ENCODE measurements around the gene MZF1.
"Not testable (repeated sequence)": the region's sequence is repeated elsewhere in the genome, so short reads cannot be mapped to it uniquely, and the experiment has no call there.

The MZF1 gene

DNA sequence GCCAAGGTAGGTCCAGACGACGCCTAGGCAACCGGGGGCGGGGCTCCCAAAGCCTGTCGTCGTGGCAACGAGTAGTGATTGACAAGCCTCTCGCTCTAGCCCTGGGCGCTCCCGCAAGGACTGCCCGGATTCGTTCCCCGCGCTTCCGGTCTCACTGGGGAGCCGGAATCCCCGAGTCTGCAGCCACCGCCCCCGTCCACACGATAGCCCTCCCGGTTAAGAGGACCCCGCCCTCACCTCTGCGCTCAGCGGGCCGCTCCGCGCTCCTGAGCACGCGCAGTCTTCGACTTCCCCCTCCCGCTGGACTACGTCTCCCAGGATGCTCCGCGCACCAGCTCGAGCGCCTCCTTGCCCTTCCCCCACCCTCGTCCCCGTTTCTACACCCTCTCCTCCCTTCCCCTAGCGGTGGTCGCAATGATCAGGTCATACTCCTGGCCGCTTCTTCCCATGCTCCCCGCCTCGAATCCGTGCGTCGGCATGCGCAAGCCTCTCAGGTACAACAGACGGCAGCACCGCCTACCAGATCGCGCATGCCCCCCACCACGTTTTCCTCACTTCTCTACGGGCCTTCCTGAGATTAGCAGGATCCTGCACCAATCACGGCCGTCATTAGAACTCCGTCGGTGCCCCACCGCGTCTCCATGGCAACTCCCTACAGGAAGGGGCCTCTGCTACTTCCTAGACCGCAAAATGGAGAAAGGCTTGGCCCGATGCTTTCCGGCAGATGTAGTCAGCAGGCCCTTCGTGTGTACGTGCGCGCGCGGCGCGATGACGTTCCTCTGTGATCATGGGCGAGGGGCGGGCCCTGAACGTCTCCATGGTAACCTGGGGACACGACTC is at the start of gene MZF1:
Gene MZF1, minus strand, starts transcription at position 518 of the 840 bp plus-strand sequence. CDS start 1,946 bp downstream, outside the sequence.
- DNase-seq (ENCODE audit: low read depth in 3 of 3), result peak; percentile 99

DNA sequence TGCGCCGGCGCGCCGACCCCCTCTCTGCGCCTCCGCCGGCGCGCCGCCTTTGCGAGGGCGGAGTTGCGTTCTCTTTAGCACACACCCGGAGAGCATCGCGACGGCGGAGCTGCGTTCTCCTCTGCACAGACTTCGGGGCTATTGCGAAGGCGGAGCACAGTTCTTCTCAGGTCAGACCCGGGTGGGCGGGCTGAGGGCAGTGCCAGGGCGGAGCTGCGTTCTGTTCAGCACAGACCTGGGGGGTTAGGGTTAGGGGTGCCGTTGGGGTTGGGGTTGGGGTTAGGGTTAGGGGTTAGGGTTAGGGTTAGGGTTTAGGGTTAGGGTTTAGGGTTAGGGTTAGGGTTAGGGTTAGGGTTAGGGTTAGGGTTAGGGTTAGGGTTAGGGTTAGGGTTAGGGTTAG is 34.1 kb upstream of the MZF1 start:
- DNase-seq (ENCODE audit: low read depth in 3 of 3), result not testable (repeated sequence)

DNA sequence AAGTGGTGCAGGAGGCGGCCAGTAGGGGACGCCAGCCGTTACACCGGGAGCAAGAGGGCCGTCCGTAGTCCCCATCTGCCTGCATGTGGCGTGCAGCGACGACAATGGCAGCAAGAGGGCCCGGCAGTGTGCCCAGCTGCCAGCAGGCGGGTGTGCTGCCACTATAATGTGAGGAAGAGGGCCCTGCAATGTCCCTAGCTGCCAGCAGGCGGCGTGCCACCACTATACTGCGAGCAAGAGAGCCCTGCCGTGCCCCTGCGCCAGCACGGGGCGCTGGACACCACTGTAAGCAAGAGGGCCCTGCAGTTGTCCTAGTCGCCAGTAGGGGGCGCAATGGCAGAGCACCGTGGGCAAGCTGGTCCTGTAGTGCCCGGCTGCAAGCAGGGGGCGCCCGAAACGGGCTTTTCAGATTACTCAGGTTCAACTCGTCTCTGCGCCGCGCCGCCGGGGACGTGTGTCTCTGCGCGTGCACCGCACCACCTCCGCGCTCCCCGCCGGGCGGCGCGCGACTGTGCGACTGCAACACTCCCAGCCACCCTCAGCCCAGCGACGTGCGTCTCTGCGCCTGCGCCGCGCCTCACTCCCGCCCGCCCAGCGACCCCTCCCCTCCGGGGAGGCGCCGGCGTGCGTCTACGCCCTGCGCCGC is 33.2 kb upstream of the MZF1 start:
- not testable (repeated sequence) for DNase-seq (ENCODE audit: low read depth in 3 of 3)

DNA sequence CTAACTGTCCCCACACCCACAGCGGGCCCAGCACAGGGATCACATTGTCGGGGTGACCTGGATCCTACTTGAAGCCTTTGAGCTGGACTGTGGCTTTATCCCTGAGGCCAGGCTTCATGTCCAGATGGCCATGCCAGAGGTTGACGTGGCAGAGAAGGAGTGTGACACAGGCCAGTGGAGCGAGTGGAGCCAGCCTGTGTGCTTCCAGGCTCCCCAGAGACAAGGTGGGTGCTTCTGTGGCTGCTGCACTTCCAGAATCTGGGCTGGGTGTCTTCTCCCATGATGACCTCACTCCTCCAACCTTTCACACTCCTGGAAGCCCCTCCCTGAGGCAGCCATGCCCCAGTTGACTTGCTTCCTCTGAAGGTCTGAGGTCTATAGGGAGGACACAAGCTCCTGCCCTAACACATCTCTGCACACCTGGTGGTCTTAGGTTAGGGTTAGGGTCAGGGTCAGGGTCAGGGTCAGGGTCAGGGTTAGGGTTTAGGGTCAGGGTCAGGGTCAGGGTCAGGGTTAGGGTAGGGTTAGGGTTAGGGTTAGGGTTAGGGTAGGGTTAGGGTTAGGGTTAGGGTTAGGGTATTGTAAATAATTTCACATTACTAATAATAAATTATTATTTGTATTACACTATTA is 13.1 kb upstream of the MZF1 start:
- DNase-seq (ENCODE audit: low read depth in 3 of 3), result no peak

DNA sequence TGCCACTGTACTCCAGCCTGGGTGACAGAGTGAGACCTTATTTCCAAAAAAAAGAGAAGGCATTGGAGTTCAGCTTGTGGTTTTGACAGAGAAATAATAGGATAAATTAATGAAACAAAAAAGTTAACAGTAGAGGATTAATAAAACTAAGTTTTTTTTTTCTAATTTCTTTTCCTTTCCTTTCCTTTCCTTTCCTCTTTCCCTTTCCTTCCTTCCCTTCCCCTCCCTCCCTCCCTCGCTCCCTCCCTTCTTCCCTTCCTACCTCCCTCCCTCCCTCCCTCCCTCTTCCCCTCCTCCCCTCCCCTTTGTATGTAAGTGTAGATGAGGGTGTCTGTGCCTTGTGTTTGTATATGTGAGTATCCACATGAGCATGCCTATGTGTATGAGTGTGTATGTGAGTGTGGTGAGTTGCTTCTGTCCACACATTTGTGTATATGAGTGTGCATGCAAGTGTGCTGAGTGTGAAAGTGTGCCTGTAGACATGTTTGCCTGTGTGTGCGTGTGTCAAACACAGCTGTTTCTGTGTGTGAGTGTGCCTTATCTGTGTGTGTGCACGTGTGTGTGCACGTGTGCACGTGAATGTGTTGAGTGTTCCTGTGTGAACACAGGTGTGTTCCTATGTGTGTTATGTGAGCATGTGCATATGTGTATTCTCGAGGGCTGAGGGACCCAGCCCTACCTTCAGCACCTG is 12.5 kb upstream of the MZF1 start:
- no peak for DNase-seq (ENCODE audit: low read depth in 3 of 3)

DNA sequence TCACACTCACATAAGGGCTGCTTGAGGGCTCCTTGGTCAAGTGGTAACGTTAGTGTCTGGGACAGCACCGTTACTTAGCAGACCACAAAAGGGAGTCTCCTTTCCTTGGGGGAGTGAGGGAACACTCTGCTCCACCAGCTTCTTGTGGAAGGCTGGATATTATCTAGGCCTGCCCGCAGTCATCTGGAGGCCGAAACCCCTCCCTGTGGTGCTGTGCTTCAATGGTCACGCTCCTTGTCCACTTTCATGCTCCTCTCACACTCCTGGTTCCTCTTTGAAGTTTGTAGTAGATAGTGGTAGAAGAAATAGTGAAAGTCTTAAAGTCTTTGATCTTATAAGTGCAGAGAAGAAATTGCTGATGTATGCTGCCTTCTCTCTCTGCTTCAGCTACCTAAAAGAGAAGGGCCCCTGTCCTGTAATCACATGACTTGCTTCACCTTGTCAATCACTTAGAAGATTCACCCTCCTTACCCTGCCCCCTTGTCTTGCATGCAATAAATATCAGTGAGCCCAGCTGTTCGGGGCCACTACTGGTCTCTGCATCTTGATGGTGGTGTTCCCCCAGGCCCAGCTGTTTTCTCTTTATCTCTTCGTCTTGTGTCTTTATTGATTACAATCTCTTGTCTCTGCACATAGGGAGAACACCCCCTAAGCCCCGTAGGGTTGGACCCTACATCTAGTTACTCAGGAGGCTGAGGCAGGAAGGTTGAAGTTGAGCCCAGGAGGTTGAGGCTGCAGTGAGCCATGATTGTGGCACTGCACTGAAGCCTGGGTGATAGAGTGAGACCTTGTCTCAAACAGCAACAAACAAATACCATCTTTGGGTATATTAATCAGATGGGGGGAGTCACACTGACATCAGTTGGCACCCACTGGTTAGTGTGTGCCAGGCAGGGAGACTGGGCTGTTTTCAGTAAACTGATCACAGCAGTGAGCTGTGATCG is 11.6 kb upstream of the MZF1 start:
- no peak for DNase-seq (ENCODE audit: low read depth in 3 of 3)

DNA sequence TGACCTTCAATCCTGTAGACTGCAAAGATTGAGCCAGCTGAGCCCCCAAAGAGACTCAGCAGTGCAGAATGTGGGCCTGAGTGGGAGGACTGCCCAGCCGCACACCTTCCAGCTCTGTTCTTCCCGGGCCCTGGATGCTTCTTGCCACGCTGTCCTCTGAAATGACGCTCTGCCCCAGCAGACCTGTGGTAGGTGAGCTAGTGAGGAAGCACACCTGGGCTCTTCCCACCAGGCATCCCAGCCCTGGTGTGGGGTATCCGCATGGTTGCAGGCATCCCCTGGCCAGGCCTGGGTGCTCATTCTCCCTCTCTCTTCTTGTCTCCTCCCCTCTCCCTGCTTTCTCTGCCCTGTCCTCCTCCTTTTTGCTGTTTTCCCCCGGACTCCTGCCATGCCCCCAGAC is 9.8 kb upstream of the MZF1 start:
- no peak for DNase-seq (ENCODE audit: low read depth in 3 of 3)

DNA sequence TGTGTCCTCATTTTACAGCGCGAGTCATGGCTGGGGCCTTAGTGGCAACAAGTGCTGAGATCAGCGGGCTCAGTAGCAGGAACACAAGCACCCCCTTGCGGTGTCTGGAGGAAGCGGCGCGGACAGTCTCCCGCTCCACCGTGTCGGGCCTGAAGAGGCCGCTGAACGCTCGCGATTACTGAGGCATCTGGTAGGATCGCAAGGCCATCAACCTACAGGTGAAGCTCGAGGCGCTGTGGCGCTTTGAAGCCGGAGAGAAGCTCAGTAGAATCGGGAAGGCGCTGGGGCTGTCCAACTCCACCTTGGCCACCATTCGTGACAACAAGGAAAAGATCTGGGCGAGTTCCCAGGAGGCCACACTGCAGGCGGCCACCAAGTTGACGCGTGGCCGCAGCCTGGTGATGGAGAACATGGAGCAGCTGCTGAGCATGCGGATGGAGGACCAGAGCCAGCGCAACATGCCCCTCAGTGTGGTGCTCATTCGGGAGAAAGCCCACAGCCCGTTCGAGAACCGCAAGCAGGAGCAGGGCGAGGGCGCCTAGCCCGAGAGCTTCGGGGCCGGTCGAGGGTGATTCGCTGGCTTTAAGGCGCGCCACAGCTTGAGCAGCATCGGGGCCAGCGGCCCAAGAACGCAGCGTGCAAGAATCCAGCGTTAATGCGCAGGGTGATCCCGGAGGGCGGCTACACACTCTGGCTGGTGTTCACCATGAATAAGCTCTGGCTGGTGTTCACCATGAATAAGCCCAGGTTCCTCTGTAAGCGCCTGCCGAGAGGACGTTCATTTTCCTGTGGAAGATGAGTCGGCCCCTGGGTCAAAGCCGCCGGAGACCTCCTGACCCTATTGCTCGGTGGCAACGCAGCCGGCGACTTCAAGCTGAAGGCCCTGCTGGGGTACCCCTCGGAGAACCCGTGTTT is 8.3 kb upstream of the MZF1 start:
- peak; percentile 82 to 85 (median 83) for DNase-seq (ENCODE audit: low read depth in 3 of 3)

DNA sequence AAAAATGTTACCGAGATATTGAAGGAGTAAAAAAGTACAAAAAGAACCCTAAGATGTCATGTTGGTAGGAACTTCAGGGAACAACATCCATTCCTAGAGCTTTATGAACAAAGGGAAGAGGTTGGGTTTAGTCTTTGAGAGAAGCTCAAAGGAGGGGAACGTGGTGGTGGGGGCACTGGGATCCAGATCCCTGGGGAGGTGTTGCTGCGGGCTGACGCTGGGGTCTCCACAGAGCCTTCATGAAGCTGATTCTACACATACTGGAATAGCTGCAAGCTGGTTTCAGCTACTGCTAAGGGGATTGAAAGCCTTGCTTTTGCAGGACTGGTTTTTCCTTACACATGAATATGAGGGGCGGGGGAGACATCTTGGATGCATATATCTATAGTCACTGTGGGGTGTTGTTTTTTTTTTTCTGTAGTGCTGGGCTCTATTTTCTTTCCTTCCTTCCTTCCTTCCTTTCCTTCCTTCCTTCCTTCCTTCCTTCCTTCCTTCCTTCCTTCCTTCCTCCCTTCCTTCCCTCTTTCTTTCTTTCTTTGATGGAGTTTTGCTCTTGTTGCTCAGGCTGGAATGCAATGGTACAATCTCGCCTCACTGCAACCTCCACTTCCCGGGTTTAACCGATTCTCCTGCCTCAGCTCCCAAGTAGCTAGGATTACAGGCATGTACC is 6.5 kb upstream of the MZF1 start:
- no peak for DNase-seq (ENCODE audit: low read depth in 3 of 3)

DNA sequence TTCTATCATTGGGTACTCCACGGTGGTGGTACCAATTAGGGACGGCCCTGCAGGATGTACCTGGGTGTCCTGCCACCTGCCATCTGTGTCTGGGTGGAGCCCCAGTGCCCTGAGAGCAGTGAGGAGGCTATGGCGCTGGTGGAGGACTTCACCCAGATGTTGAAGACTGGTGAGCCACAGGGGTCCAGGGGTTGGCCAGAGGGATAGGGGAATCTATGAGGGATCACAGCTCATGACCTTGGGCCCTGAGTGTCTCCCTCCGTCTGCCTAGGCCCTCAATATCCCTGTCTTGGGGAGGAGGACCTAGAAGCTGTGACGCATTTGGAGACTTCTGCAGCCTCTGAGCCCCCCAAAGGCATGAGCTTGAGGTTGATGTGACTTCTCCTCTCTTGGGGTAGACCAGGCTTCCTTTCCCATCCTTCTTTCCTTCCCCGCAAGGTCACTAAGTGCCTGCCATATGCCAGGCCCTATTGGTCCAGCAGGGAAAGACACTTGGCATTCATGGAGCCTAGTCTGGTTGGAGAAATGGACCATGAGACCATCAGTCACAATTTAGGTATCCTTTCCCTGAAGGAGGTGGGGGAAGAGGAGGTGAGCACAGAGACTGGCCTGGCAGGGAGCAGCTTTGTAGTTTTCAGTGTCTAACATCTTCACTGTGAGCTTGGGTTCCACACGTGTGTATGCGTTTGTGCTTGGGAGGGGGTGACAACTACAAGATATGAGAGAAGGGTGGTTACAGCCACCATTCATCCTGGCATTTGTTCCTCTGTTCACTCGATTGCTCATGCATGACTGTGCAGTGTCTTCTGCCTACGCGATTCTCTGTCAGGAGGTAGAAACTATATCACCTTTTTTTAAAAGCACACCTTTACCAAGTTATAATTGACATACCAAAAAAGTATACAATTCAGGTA is 5.1 kb upstream of the MZF1 start:
- no peak for DNase-seq (ENCODE audit: low read depth in 3 of 3)

DNA sequence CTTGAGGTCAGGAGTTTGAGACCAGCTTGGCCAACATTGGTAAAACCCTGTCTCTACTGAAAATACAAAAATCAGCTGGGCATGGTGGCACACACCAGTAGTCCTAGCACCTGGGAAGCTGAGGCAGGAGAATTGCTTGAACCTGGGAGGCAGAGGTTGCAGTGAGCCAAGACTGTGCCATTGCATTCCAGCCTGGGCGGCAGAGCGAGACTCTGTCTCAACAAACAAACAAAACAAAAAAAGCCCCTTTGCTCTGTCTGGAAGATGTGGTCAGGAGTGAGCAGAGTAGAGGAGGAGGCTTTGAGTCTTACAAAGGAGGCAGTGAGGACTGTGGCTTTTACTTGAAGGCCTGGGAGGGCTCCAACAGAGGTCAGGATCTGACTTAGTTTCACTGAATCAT is 4.4 kb upstream of the MZF1 start:
- not testable (repeated sequence) for DNase-seq (ENCODE audit: low read depth in 3 of 3)

DNA sequence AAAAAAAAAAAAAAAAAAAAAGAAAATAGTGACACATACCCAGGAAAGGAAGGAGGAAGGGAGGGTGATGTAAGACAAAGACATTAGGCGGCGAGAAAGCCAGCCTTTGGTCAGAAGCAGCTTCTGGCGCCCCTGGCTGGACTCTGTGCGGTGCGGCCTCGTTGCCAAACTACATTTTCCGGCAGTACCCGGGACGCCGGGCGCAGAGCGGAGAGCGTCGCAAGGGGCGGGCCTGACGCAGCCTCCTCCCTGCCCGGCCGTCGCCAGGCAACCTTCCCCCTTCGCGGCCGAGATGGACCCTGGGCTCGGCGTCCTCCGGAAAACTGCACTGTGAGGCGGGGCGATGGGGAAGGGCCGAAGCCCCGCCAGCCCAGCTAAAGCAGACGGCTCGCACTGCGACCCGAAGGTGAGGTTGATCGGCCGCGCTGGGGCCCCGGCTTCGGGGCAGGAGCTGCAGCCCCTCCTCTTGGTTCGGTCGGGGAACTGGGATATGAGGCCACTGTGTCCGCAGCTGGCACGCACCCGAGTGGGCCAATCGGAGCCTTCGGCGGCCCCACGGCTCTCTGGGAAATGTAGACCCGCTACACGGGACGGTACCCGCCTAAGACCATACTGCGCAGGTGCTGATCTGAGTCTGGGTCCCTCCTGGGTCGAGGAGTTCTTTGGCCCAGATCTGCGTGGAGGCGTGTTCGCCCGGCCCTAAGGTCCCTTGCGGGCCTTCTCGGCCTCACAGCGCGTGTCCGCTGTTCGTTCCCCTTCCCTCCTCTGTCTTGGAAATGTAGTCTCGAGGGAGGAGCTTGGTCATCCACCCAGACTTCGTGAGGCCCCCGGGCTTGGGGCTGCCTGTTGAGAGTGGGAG is 2.3 kb upstream of the MZF1 start:
- DNase-seq (ENCODE audit: low read depth in 3 of 3), result peak; percentile 49 to 67 (median 52)

DNA sequence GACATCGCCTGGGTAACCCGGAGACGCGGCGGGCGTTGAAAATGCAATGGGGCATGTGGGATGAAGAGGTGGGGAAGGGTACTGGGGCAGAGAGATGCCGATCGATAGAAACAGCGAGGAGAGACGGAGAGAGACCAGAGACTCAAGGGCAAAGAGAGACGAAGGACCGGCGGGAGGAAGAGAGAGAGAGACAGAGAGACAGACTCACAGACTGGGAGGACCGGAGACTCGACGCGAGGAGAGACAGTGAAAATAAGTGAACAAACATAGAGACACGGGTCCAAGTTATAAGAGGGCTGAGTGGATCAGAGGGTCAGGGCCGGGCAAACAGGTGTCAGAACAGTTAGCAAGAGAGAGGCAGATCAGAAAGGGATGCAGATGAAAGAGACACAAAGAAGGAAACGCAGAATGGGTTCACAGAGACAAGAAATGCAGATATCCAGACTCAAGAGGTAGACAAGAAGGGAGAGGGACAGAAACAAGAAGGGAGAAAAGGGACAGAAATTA is 576 bp upstream of the MZF1 start:
- DNase-seq (ENCODE audit: low read depth in 3 of 3), result no peak

DNA sequence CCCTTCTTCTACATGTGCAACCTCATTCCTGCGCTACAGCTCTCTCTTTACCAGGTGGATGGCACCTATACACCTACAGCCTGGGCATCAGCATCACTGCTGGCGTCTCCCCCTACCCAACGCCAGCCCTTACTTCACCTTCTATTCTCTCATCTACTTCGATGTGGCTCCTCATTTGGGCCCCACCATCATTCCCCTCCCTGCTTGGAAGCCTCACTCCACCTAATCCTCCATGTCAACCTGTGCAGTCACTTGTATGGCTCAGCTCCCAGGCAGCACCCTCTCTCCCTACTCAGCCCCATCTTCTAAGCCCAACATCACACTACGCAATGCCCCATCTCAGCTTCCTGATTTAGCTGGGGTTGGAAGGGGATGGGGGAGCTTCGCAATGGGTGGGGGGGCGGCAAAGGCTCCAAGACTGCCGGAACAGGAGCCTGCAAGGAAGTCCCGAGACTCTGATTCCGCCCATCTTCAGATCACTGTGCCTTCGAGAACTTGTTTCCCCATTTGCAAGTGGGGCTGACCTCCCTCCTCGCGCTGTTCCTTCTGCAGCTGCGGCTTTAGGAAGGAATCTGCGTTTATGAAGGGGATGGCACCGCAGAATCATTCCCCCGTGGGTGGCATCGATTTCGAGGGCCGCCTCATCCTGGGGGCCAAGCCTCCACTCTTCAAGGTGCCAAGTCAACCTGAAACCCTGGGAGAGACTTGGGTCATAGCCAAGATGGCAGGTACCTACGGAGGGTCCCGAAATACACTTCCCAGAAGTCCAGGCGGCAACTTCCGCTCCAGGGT is 913 bp downstream of the MZF1 start:
- DNase-seq (ENCODE audit: low read depth in 3 of 3), result no peak

DNA sequence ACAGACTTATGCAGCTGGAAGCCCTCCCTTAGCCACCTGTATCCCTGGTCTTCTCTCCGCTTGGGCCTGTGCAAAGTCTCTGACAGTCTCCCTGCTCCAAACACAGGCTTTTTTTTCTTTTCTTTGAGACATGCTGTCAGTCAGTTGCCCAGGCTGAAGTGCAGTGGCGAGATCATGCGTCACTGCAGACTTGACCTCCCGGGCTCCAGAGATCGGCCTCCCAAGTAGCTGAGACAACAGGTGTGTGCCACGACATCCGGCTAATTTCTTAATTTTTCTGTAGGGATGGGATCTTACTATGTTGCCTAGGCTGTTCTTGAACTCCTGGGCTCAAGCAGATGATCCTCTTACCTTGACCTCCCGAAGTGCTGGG is 1.6 kb downstream of the MZF1 start:
- no peak for DNase-seq (ENCODE audit: low read depth in 3 of 3)

Data from stimulated activated CD4-positive, alpha-beta T cell treated with anti-CD3 and anti-CD28 coated beads, TNF-alpha, amount 100 ng/mL, for 4 hours (primary cell).